ENCODE data around the gene PRSS56.
"Not testable (repeated sequence)": the region's sequence is repeated elsewhere in the genome, so short reads cannot be mapped to it uniquely, and the experiment has no call there.

The PRSS56 gene

GRCh38 chr2:232541961-232542714, 21.9 kb downstream of the PRSS56 start:
- no peak for DNase-seq

GRCh38 chr2:232542715-232543467, 22.7 kb downstream of the PRSS56 start:
- no peak for DNase-seq

GRCh38 chr2:232543491-232543890, 23.3 kb downstream of the PRSS56 start:
- no peak for DNase-seq

DNA sequence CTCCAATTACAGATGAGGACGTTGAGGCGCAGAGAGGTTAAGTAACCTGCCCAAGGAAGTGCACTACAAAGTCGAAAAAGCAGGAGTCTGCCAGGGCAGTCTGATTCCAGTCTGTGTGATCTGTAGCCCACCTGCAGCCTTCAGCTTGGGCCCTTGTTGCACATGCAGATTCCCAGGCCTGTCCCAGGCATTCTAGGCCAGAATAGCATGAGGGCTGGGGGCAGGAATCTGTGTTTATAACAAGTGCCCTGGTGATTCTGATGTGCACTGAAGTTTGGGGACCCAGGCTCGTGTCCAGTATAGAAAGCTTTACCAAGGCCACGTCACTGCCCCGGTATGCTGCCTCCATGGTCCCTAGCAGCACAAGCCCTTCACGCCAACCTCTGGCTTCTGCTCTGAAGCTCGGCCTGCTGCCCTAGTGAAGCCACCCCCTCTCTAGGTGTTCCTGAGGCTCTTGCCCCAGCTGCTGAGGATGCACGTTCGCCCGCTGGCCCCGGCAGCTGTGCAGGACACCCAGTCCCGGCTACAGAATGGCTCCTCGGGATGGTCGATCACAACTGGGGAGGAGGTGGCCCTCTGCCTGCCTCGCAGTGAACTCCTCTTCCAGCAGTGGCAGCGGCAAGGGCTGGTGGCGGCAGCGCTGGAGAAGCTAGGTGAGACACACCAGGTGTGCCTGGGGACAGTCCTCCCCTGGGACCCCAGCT, 23.9 kb downstream of the PRSS56 start:
- DNase-seq = no peak

- no peak for DNase-seq
Observed at GRCh38 chr2:232544674-232545073, 24.5 kb downstream of the PRSS56 start.

- no peak for DNase-seq
Observed at GRCh38 chr2:232545511-232546375, 25.6 kb downstream of the PRSS56 start.

DNA sequence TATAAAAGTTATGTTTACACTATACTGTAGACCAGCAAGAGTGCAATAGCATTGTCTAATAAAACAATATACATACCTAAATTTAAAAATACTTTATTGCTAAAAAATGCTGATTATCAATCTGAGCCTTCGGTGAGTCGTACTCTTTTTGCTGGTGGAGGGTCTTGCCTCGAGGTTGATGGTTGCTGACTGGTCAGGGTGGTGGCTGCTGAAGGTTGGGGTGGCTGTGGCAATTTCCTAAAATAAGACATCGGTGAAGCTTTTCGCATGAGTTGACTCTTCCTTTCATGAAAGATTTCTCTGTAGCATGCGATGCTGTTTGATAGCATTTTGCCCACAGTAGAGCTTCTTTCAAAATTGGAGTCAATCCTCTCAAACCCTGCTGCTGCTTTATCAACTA, 27.8 kb downstream of the PRSS56 start:
- DNase-seq = no peak

GRCh38 chr2:232549655-232550353, 29.6 kb downstream of the PRSS56 start:
- no peak for DNase-seq

DNA sequence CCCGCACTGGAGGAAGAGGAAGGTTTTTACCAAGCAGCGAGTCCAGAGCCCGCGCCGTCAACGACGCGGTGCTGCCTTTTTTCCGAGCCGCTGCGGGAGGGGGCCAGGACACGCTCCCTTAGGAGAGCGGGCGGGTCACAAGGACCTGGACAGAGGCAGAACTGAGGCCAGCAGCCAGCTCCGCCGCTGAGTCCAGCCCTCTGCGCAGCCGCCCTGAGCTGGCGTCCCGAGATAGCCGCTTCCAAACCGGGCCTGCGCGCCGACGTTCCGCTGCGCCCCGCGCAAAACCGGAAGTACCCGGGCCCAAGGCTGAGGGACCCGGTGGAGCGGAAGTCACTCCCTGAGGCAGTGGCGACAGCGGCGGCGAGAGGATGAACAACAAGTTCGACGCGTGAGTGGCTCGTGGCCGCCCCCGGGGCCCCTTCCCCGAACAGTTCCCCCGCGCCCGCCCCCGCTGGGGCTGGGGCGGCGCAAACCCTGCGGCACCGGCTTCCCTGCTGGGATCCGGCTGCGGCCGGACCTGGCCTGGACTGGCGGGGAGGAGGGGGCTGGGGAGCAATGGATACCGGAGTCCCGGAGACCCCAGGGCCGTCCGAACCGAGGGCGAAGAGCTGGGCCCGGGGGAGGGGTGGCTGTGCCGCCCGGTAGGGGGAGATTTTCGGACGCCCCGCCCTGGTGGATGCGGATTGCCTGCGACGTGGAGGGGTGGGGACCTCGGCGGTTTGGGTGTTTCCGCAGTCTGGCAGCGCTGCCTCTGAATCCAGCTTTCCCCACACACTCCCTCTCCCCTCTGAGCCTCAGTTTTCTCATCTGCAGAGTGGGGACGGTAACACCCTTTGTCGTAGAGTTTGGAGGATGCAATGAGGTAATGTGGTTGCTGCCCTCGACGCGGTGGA, 30.4 kb downstream of the PRSS56 start, which contains the start of the genes EIF4E2 and TIGD1:
Gene EIF4E2 (plus strand): TSS at position 336 of the 896 bp plus-strand sequence. CDS start 36 bp downstream, at position 372.
Gene TIGD1 (minus strand): TSS at position 204 of the 896 bp plus-strand sequence. CDS start 675 bp downstream, outside the sequence.
- peak; percentile 80 to 93 (median 86) for DNase-seq

- DNase-seq = no peak
Observed at GRCh38 chr2:232551250-232551638, 31.1 kb downstream of the PRSS56 start.

GRCh38 chr2:232551776-232552175, 31.6 kb downstream of the PRSS56 start:
- DNase-seq = no peak

DNA sequence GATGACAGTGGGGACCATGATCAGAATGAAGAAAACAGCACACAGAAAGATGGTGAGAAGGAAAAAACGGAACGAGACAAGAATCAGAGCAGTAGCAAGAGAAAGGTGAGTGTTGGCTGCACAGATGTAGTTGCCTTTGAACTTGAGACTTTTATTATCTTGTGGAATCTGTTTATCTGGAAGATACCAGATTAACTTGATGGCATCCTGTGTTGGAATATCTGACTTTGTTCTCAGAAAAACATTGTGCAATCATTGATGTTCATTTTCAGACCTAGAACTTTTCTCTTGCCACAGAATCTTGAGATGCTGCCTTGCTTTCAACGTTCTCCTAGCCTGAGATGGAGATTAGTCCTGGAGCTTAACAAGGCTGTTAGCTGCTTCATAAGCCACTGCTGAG, 36.2 kb downstream of the PRSS56 start:
- DNase-seq = no peak

DNA sequence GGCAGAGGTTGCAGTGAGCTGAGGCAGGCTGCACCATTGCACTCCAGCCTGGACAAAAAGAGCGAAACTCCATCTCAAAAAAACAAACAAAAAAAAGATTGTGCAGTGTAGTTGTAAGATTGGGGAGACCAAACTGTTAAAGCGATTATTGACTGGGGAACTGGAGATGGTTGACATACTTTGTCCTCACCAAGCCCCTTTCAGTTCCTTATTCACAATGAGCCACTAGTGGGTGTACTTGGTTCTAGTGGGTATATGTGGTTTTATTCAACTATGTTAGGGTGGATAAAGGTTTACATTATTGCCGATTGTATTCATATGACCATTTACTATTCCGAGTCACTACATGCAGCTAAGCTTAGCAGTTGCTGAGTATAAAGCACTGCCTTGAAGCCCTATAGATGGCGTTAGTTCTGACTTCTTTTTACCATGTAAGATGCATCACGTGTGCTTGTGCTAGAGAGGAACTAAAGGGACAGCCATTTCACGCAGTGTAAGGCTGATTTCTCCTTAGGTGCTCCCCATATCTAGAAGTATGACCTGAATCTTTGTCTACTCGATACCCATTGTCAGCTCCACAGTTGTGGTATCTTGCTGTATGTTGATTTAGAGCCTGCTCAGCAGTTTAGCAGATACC, 42.4 kb downstream of the PRSS56 start:
- no peak for DNase-seq

DNA sequence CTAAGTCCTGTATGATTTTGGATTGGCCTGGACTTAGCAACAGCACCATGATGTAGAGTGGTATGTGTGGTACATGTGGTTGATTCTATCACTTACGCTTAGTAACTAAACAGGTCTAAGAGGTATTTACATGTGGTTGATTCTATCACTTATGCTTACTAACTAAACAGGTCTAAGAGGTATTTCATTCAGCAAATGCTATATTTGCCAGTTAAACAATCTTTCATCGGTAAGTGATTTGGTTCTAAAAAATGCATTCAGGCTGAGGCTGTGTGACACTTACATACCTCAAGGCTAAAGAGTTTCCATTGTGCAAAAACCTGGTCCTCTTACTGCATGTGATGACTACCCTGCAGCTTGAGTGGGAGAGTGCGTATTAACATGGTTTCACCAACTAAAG, 43.4 kb downstream of the PRSS56 start:
- no peak for DNase-seq

DNA sequence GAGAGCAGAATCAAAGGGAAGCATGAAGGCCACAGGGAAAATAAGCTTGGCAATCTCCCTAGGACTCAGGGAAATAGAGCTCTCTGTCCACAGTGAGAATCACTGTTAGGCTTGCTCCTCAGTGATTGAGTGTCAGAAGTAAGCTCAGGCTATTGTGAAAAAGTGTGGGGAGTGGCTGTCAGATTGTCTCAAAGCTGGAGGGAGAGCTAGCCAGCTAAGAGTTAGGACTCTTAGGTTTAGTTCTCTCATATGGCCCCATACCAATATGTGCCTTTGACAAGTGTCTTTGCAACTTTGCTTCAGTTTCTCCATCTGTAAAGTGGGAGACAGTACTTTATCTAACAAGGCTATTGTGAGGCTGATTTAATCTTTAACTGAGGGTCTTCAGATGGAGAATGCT, 47.5 kb downstream of the PRSS56 start:
- no peak for DNase-seq

- no peak for DNase-seq
Observed at GRCh38 chr2:232568161-232568560, 48.0 kb downstream of the PRSS56 start.

- no peak for DNase-seq
Observed at GRCh38 chr2:232569541-232569940, 49.4 kb downstream of the PRSS56 start.

GRCh38 chr2:232570481-232570880, 50.3 kb downstream of the PRSS56 start:
- DNase-seq = not testable (repeated sequence)

- no peak for DNase-seq
Observed at GRCh38 chr2:232571026-232571474, 50.9 kb downstream of the PRSS56 start.

GRCh38 chr2:232573042-232573441, 52.9 kb downstream of the PRSS56 start:
- DNase-seq = no peak
